Neuronal stem cell (in vitro differentiated cells): ENCODE data around the gene LIMA1.

Source experiments
- DNase-seq: peaks from one replicate; pipeline ENCODE4 v3.0.0-alpha.2; 2013; ENCODE audit warnings: low spot score
- H2AFZ ChIP-seq: one replicate; pipeline ENCODE4 v1.6.1; 2013; ENCODE audit warnings: mild to moderate bottlenecking, low read length, inconsistent platforms
- H2AK5ac ChIP-seq: 2 replicates; pipeline ENCODE4 v1.6.1; 2013; ENCODE audit warnings: low read depth, mild to moderate bottlenecking, inconsistent platforms, low read length, moderate library complexity, mixed read lengths
- H2BK120ac ChIP-seq: 2 replicates; pipeline ENCODE4 v1.6.1; 2013; ENCODE audit warnings: low read depth, mild to moderate bottlenecking, inconsistent platforms, low read length, moderate library complexity, mixed read lengths
- H2BK12ac ChIP-seq: one replicate; pipeline ENCODE4 v1.6.1; 2013; ENCODE audit warnings: low read length, inconsistent platforms
- H2BK15ac ChIP-seq: 2 replicates; pipeline ENCODE4 v1.6.1; 2013; ENCODE audit warnings: mild to moderate bottlenecking, low read length, inconsistent platforms, mixed read lengths
- H2BK5ac ChIP-seq: one replicate; pipeline ENCODE4 v1.6.1; 2013; ENCODE audit warnings: inconsistent platforms, mild to moderate bottlenecking, low read length, moderate library complexity
- H3K14ac ChIP-seq: one replicate; pipeline ENCODE4 v1.6.1; 2013; ENCODE audit warnings: low read length, inconsistent platforms
- H3K18ac ChIP-seq: 2 replicates; pipeline ENCODE4 v1.6.1; 2013; ENCODE audit warnings: low read length, inconsistent platforms
- H3K23ac ChIP-seq: 2 replicates; pipeline ENCODE4 v1.6.1; 2013; ENCODE audit warnings: low read depth, mild to moderate bottlenecking, mixed read lengths, low read length, inconsistent platforms; ENCODE audit not compliant: poor library complexity
- H3K27ac ChIP-seq: replicated peaks from 3 replicates; pipeline ENCODE4 v1.5.1; 2013; ENCODE audit warnings: low read length, inconsistent platforms
- H3K27me3 ChIP-seq, 3 experiments: 2 replicates each; pipeline ENCODE4 v1.6.1; 2013; ENCODE audit warnings: low read length in 3 of 3, mild to moderate bottlenecking in 2 of 3, inconsistent platforms in 1 of 3, low read depth in 1 of 3, mixed read lengths in 1 of 3, moderate library complexity in 1 of 3; ENCODE audit not compliant: control insufficient read depth in 3 of 3, insufficient read depth in 3 of 3
- H3K36me3 ChIP-seq, 2 donors: replicated peaks in 1 of 2; 2 replicates each; pipeline ENCODE4 v1.6.1; 2013; ENCODE audit warnings: low read length in 2 of 2; ENCODE audit not compliant: control insufficient read depth in 2 of 2, insufficient read depth in 2 of 2
- H3K4ac ChIP-seq: 2 replicates; pipeline ENCODE4 v1.6.1; 2013; ENCODE audit warnings: inconsistent platforms, mild to moderate bottlenecking, low read length, moderate library complexity
- H3K4me1 ChIP-seq, 2 donors: 1 replicate in 1 of 2; 2 replicates in 1 of 2; pipeline ENCODE4 v1.6.1; 2013; ENCODE audit warnings: low read length in 2 of 2, low read depth in 1 of 2; ENCODE audit not compliant: control insufficient read depth in 2 of 2, insufficient read depth in 1 of 2
- H3K4me2 ChIP-seq: one replicate; pipeline ENCODE4 v1.6.1; 2013; ENCODE audit warnings: mild to moderate bottlenecking, low read length, inconsistent platforms; ENCODE audit not compliant: insufficient read depth, poor library complexity, severe bottlenecking
- H3K4me3 ChIP-seq, 2 donors: 2 replicates each; pipeline ENCODE4 v1.5.1; 2013; ENCODE audit warnings: low read length in 2 of 2, mild to moderate bottlenecking in 2 of 2, inconsistent platforms in 1 of 2, moderate library complexity in 1 of 2
- H3K79me1 ChIP-seq: one replicate; pipeline ENCODE4 v1.6.1; 2013; ENCODE audit warnings: low read depth, mild to moderate bottlenecking, inconsistent platforms, low read length, moderate library complexity
- H3K9ac ChIP-seq: one replicate; pipeline ENCODE4 v1.6.1; 2013; ENCODE audit warnings: mild to moderate bottlenecking, low read depth, low read length, inconsistent platforms; ENCODE audit not compliant: poor library complexity
- H3K9me3 ChIP-seq, 2 donors: replicated peaks in 1 of 2; 2 replicates each; pipeline versions ENCODE3 to v1.6.1; 2013; ENCODE audit warnings: low read length in 2 of 2, mild to moderate bottlenecking in 2 of 2, inconsistent platforms in 1 of 2, low read depth in 1 of 2, mixed read lengths in 1 of 2, moderate library complexity in 1 of 2; ENCODE audit not compliant: control insufficient read depth in 2 of 2, insufficient read depth in 1 of 2
- H4K8ac ChIP-seq: one replicate; pipeline ENCODE4 v1.6.1; 2013; ENCODE audit warnings: low read depth, mild to moderate bottlenecking, inconsistent platforms, low read length, moderate library complexity
- H4K91ac ChIP-seq: one replicate; pipeline ENCODE4 v1.6.1; 2013; ENCODE audit warnings: low read length, low read depth, mild to moderate bottlenecking, inconsistent platforms; ENCODE audit not compliant: poor library complexity
- WGBS, 2 donors: extraction: QIAGEN DNeasy Blood & Tissue Kit; methylation state at CpG; one replicate each; pipeline ENCODE4 v1.1.7; 2013; ENCODE audit warnings: missing lambda C conversion rate in 2 of 2, mixed read lengths in 1 of 2; ENCODE audit not compliant: insufficient read length in 2 of 2, insufficient replicate concordance in 1 of 2; ENCODE audit errors: extremely low coverage in 2 of 2; 5-methylcytosine and 5-hydroxymethylcytosine counted together

Gene LIMA1

GRCh38 chr12:50215033-50215432 lies 68.3 kb downstream of the LIMA1 start:
- H3K18ac ChIP-seq = no peak overlapping the region

GRCh38 chr12:50214018-50214417 lies 69.3 kb downstream of the LIMA1 start:
- no peak overlapping the region for H3K27ac ChIP-seq
- no peak overlapping the region for H3K9ac ChIP-seq
- H3K14ac ChIP-seq = no peak overlapping the region
- no peak overlapping the region for H2BK5ac ChIP-seq
- H3K36me3 ChIP-seq = peaks cover 0 to 20% of the 10 kb centered on the region in 2 donors
- H3K18ac ChIP-seq = no peak overlapping the region
- H2AFZ ChIP-seq = no peak overlapping the region
- no peak overlapping the region for H4K8ac ChIP-seq
- no peak overlapping the region for H3K4me2 ChIP-seq
- no peak overlapping the region for H2BK15ac ChIP-seq
- no peak overlapping the region for H2BK12ac ChIP-seq
- WGBS, 2 donors = no CpG with 5 or more reads among the region's 1 CpG
- H3K4me3 ChIP-seq = no peak overlapping the region
- peaks cover 0 to 2% of the 10 kb centered on the region in 2 donors for H3K4me1 ChIP-seq
- no peaks in the 10 kb centered on the region for H3K27me3 ChIP-seq
- H4K91ac ChIP-seq = no peak overlapping the region
- H3K9me3 ChIP-seq = no peaks in the 10 kb centered on the region
- no peak for DNase-seq
- no peak overlapping the region for H3K4ac ChIP-seq
- H3K23ac ChIP-seq = no peak overlapping the region
- H2BK120ac ChIP-seq = no peak overlapping the region
- H2AK5ac ChIP-seq = no peak overlapping the region
- H3K79me1 ChIP-seq = no peaks in the 10 kb centered on the region

More at GRCh38 chr12:50215033-50215432, 68.3 kb downstream of the LIMA1 start:
- Histone ChIP-seq H3K14ac (no peak overlapping the region), H2AFZ (no peak overlapping the region), H2BK5ac (no peak overlapping the region), H3K4me2 (no peak overlapping the region), H2BK15ac (no peak overlapping the region), H3K36me3 (peaks cover 0 to 17% of the 10 kb centered on the region in 2 donors), H2AK5ac (no peak overlapping the region), H4K91ac (no peak overlapping the region), H4K8ac (no peak overlapping the region), H3K23ac (no peak overlapping the region), H2BK12ac (no peak overlapping the region), H3K4me3 (no peak overlapping the region), H3K4ac (no peak overlapping the region), H2BK120ac (no peak overlapping the region), H3K79me1 (no peaks in the 10 kb centered on the region), H3K9me3 (no peaks in the 10 kb centered on the region), H3K9ac (no peak overlapping the region), H3K4me1 (peaks cover 0 to 2% of the 10 kb centered on the region in 2 donors), H3K27ac (no peak overlapping the region), H3K27me3 (no peaks in the 10 kb centered on the region)
- WGBS, 2 donors = no CpG with 5 or more reads among the region's 3 CpGs
- DNase-seq = no peak

GRCh38 chr12:50213439-50213838 lies 69.9 kb downstream of the LIMA1 start:
- Histone ChIP-seq H3K18ac (no peak overlapping the region), H3K4me1 (peaks cover 0 to 2% of the 10 kb centered on the region in 2 donors), H3K79me1 (no peaks in the 10 kb centered on the region), H3K14ac (no peak overlapping the region), H4K91ac (no peak overlapping the region), H3K27me3 (no peaks in the 10 kb centered on the region), H3K4me2 (no peak overlapping the region), H2AFZ (no peak overlapping the region), H2BK15ac (no peak overlapping the region), H4K8ac (no peak overlapping the region), H2BK5ac (no peak overlapping the region), H3K9me3 (no peaks in the 10 kb centered on the region), H2BK12ac (no peak overlapping the region), H3K4me3 (no peak overlapping the region), H3K36me3 (peaks cover 0 to 20% of the 10 kb centered on the region in 2 donors), H2AK5ac (no peak overlapping the region), H3K27ac (no peak overlapping the region), H3K4ac (no peak overlapping the region), H2BK120ac (no peak overlapping the region), H3K23ac (no peak overlapping the region), H3K9ac (no peak overlapping the region)
- WGBS, 2 donors = no CpG with 5 or more reads among the region's 2 CpGs
- DNase-seq = no peak

GRCh38 chr12:50212071-50212467 lies 71.3 kb downstream of the LIMA1 start:
- Histone ChIP-seq H4K8ac (no peak overlapping the region), H3K14ac (no peak overlapping the region), H3K4me1 (peaks cover 0 to 2% of the 10 kb centered on the region in 2 donors), H3K9ac (no peak overlapping the region), H3K36me3 (peaks cover 0 to 12% of the 10 kb centered on the region in 2 donors), H2BK120ac (no peak overlapping the region), H3K18ac (no peak overlapping the region), H3K23ac (no peak overlapping the region), H2AFZ (no peak overlapping the region), H3K79me1 (no peaks in the 10 kb centered on the region), H3K4ac (no peak overlapping the region), H2BK15ac (no peak overlapping the region), H2AK5ac (no peak overlapping the region), H3K4me3 (no peak overlapping the region), H2BK5ac (no peak overlapping the region), H3K27me3 (no peaks in the 10 kb centered on the region), H3K4me2 (no peak overlapping the region), H2BK12ac (no peak overlapping the region), H3K27ac (no peak overlapping the region), H3K9me3 (no peaks in the 10 kb centered on the region), H4K91ac (no peak overlapping the region)
- DNase-seq = no peak
- no CpG with 5 or more reads among the region's 2 CpGs for WGBS, 2 donors
